ENCODE results near the gene TPCN1. TPM values are rescaled to one million over a fixed set of nuclear protein-coding genes. Genes with fewer than 3 reads are reported as not detected.

Gene TPCN1
- total RNA-seq, 1 experiment from 2014 or later = 91.1 TPM

- no peak overlapping the region for H3K4me3 Mint-ChIP-seq (ENCODE audit: low read depth, unreplicated experiment)
- peaks cover 54% of the 10 kb centered on the region for H3K36me3 Mint-ChIP-seq (ENCODE audit: insufficient read depth, unreplicated experiment)
- H3K9me3 Mint-ChIP-seq (ENCODE audit: low read depth, unreplicated experiment) = no peaks in the 10 kb centered on the region
- H3K27me3 Mint-ChIP-seq (ENCODE audit: unreplicated experiment) = no peaks in the 10 kb centered on the region
- intact Hi-C loops (cut with micrococcal nuclease; ENCODE audit: unreplicated experiment) = no loop called here
- no peak for DNase-seq
- CTCF ChIA-PET = no interaction called here
- TF ChIP-seq, protein P1, sequence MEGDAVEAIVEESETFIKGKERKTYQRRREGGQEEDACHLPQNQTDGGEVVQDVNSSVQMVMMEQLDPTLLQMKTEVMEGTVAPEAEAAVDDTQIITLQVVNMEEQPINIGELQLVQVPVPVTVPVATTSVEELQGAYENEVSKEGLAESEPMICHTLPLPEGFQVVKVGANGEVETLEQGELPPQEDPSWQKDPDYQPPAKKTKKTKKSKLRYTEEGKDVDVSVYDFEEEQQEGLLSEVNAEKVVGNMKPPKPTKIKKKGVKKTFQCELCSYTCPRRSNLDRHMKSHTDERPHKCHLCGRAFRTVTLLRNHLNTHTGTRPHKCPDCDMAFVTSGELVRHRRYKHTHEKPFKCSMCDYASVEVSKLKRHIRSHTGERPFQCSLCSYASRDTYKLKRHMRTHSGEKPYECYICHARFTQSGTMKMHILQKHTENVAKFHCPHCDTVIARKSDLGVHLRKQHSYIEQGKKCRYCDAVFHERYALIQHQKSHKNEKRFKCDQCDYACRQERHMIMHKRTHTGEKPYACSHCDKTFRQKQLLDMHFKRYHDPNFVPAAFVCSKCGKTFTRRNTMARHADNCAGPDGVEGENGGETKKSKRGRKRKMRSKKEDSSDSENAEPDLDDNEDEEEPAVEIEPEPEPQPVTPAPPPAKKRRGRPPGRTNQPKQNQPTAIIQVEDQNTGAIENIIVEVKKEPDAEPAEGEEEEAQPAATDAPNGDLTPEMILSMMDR (IDR thresholded peaks at IDR 0.05; ENCODE audit: unreplicated experiment) = no peak
- peaks cover 22% of the 10 kb centered on the region for H3K4me1 Mint-ChIP-seq (ENCODE audit: low read depth, unreplicated experiment)
- H3K27ac Mint-ChIP-seq (ENCODE audit: unreplicated experiment) = no peak overlapping the region
- no TSS peak for BruUV-seq (replicated peaks)
These were observed 30.0 kb upstream of the TPCN1 start for GRCh38 chr12:113191227-113191626.

GRCh38 chr12:113194971-113195391 lies 26.3 kb upstream of the TPCN1 start:
- Mint-ChIP-seq H3K9me3 (ENCODE audit: low read depth, unreplicated experiment) (no peaks in the 10 kb centered on the region), H3K36me3 (ENCODE audit: insufficient read depth, unreplicated experiment) (peaks cover 26% of the 10 kb centered on the region), H3K4me3 (ENCODE audit: low read depth, unreplicated experiment) (no peak overlapping the region), H3K27ac (ENCODE audit: unreplicated experiment) (no peak overlapping the region), H3K27me3 (ENCODE audit: unreplicated experiment) (no peaks in the 10 kb centered on the region), H3K4me1 (ENCODE audit: low read depth, unreplicated experiment) (peaks cover 13% of the 10 kb centered on the region)
- intact Hi-C loops (cut with micrococcal nuclease; ENCODE audit: unreplicated experiment) = loop anchor here (5.0 kb wide), 4 partner anchors 47 to 227 kb away; partner anchors contain the start of genes PLBD2 and SDSL
- CTCF ChIA-PET = interaction anchor here (0.7 to 1.5 kb wide), 2 partner anchors 28 to 98 kb away, joined by 4 to 5 read pairs; no protein-coding TSS in a partner anchor
- TF ChIP-seq, protein P1 (IDR thresholded peaks at IDR 0.05; ENCODE audit: unreplicated experiment) = no peak
- no TSS peak for BruUV-seq (replicated peaks)
- DNase-seq = no peak

- Mint-ChIP-seq H3K4me1 (ENCODE audit: low read depth, unreplicated experiment) (peaks cover 13% of the 10 kb centered on the region), H3K36me3 (ENCODE audit: insufficient read depth, unreplicated experiment) (peaks cover 26% of the 10 kb centered on the region), H3K9me3 (ENCODE audit: low read depth, unreplicated experiment) (no peaks in the 10 kb centered on the region), H3K4me3 (ENCODE audit: low read depth, unreplicated experiment) (no peak overlapping the region), H3K27ac (ENCODE audit: unreplicated experiment) (peak overlapping the region; percentile 10), H3K27me3 (ENCODE audit: unreplicated experiment) (no peaks in the 10 kb centered on the region)
- BruUV-seq (replicated peaks) = no TSS peak
- intact Hi-C loops (cut with micrococcal nuclease; ENCODE audit: unreplicated experiment) = loop anchor here (5.0 kb wide), 4 partner anchors 47 to 227 kb away; partner anchors contain the start of genes PLBD2 and SDSL
- CTCF ChIA-PET = interaction anchor here (1.5 kb wide), 1 partner anchor 28 kb away, joined by 4 read pairs; no protein-coding TSS in a partner anchor
- no peak for DNase-seq
- TF ChIP-seq, protein P1 (IDR thresholded peaks at IDR 0.05; ENCODE audit: unreplicated experiment) = no peak
These were observed 25.7 kb upstream of the TPCN1 start for GRCh38 chr12:113195598-113195997.

DNA sequence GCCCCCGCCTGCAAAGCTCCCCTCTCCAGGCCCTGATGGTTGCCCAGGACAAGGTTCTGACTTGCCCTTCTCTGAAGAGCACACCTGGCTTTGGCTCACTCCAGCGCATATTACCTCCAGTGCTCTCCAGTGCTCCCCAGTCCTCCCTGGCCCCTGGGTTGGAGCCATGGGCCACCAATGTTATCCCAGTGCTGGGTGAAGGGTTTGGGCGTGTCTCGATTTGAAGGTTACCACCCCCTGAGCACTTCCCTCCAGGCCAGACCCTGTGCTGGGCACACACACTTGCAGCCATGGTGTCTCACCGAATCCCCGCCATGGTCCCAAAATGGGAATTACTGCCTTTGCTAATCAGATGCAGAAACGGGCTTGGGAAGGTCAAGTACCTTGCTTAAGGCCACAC lies 24.7 kb upstream of the TPCN1 start:
- no peak for DNase-seq
- Mint-ChIP-seq H3K9me3 (ENCODE audit: low read depth, unreplicated experiment) (no peaks in the 10 kb centered on the region), H3K4me3 (ENCODE audit: low read depth, unreplicated experiment) (no peak overlapping the region), H3K27me3 (ENCODE audit: unreplicated experiment) (no peaks in the 10 kb centered on the region), H3K36me3 (ENCODE audit: insufficient read depth, unreplicated experiment) (peaks cover 18% of the 10 kb centered on the region), H3K4me1 (ENCODE audit: low read depth, unreplicated experiment) (peaks cover 13% of the 10 kb centered on the region), H3K27ac (ENCODE audit: unreplicated experiment) (no peak overlapping the region)
- TF ChIP-seq, protein P1 (IDR thresholded peaks at IDR 0.05; ENCODE audit: unreplicated experiment) = no peak
- intact Hi-C loops (cut with micrococcal nuclease; ENCODE audit: unreplicated experiment) = loop anchor here (5.0 kb wide), 4 partner anchors 46 to 226 kb away; partner anchors contain the start of genes PLBD2 and SDSL
- CTCF ChIA-PET = no interaction called here
- BruUV-seq (replicated peaks) = no TSS peak
